GM23338 (cell line): ENCODE data around the gene DNASE2. TPM values are rescaled to one million over a fixed set of nuclear protein-coding genes. Genes with fewer than 3 reads are reported as not detected.

Source experiments
- ATAC-seq: fragments of 200-7000 bp; cut with Tn5 transposase; 3 replicates; pipeline ENCODE4 v1.9.1; 2020
- DNase-seq: peaks from one replicate; pipeline ENCODE4 v3.0.0-alpha.2; 2015; ENCODE audit warnings: low spot score
- H2AFZ ChIP-seq: fragments of 200-600 bp; sonication (generic); 2 replicates; pipeline ENCODE4 v1.8.0; 2016; ENCODE audit warnings: antibody characterized with exemption, mild to moderate bottlenecking, moderate library complexity
- H3F3A ChIP-seq: fragments of 200-600 bp; sonication (generic); replicated peaks from 2 replicates; pipeline ENCODE4 v1.8.0; 2017; ENCODE audit warnings: antibody characterized with exemption, mixed run types, low read depth
- H3K27ac ChIP-seq: fragments of 200-600 bp; sonication (generic); 2 replicates; pipeline ENCODE4 v1.6.1; 2016; ENCODE audit warnings: low read depth
- H3K27me3 ChIP-seq: fragments of 200-600 bp; sonication (generic); 2 replicates; pipeline ENCODE4 v1.8.0; 2016; ENCODE audit warnings: mild to moderate bottlenecking, mixed run types, moderate library complexity; ENCODE audit not compliant: insufficient read depth
- H3K36me3 ChIP-seq: fragments of 200-600 bp; sonication (generic); 2 replicates; pipeline ENCODE4 v1.8.0; 2016; ENCODE audit warnings: mild to moderate bottlenecking; ENCODE audit not compliant: insufficient read depth
- H3K4me1 ChIP-seq: fragments of 200-600 bp; sonication (generic); 2 replicates; pipeline ENCODE4 v1.8.0; 2016; ENCODE audit warnings: mild to moderate bottlenecking, moderate library complexity; ENCODE audit not compliant: insufficient read depth
- H3K4me2 ChIP-seq: fragments of 200-600 bp; sonication (generic); 2 replicates; pipeline ENCODE4 v1.7.1; 2017; ENCODE audit warnings: mixed run types
- H3K4me3 ChIP-seq: fragments of 200-600 bp; sonication (generic); 2 replicates; pipeline ENCODE4 v1.6.1; 2016; ENCODE audit warnings: mixed run types
- H3K79me2 ChIP-seq: fragments of 200-600 bp; sonication (generic); replicated peaks from 2 replicates; pipeline ENCODE4 v1.8.0; 2017; ENCODE audit warnings: mild to moderate bottlenecking; ENCODE audit not compliant: insufficient read depth
- H3K9me2 ChIP-seq: fragments of 200-600 bp; sonication (generic); 2 replicates; pipeline ENCODE4 v1.8.0; 2017; ENCODE audit not compliant: insufficient read depth
- H4K20me1 ChIP-seq: fragments of 200-600 bp; sonication (generic); replicated peaks from 2 replicates; pipeline ENCODE4 v1.8.0; 2017; ENCODE audit warnings: mild to moderate bottlenecking; ENCODE audit not compliant: insufficient read depth
- H3K27ac Mint-ChIP-seq: 2 replicates; pipeline ENCODE4 v1.8.0; 2020; ENCODE audit warnings: inconsistent platforms, mild to moderate bottlenecking, moderate library complexity, mixed read lengths
- H3K27me3 Mint-ChIP-seq: 3 replicates; pipeline ENCODE4 v1.8.0; 2022; ENCODE audit warnings: low read depth, mild to moderate bottlenecking, moderate library complexity, mixed read lengths, inconsistent platforms; ENCODE audit not compliant: insufficient read depth, poor library complexity
- H3K36me3 Mint-ChIP-seq: 3 replicates; pipeline ENCODE4 v1.8.0; 2021; ENCODE audit warnings: low read depth, mild to moderate bottlenecking, inconsistent platforms, moderate library complexity, mixed read lengths
- H3K4me1 Mint-ChIP-seq: 3 replicates; pipeline ENCODE4 v1.8.0; 2020; ENCODE audit warnings: mild to moderate bottlenecking, inconsistent platforms, mixed read lengths
- H3K4me3 Mint-ChIP-seq: 3 replicates; pipeline ENCODE4 v1.8.0; 2021; ENCODE audit warnings: moderate library complexity, mild to moderate bottlenecking, inconsistent platforms, mixed read lengths
- H3K9me3 Mint-ChIP-seq: 3 replicates; pipeline ENCODE4 v1.8.0; 2020; ENCODE audit warnings: moderate library complexity, mild to moderate bottlenecking, inconsistent platforms, mixed read lengths
- CREB1 ChIP-seq: fragments of 250-450 bp; sonication (Bioruptor Pico); IDR thresholded peaks from 2 replicates; pipeline ENCODE4 v1.5.0; 2020; ENCODE audit warnings: low read depth, mild to moderate bottlenecking, moderate library complexity
- CTCF ChIP-seq, 2 experiments: fragments of 200-600 bp in 1 of 2; sonication (generic) in 1 of 2; conservative IDR thresholded peaks; 2 replicates each; pipeline versions ENCODE4 v1.5.1 to v1.6.1; 2016 to 2017; ENCODE audit warnings: antibody characterized with exemption in 2 of 2, low read depth in 2 of 2, mild to moderate bottlenecking in 2 of 2, moderate library complexity in 1 of 2
- ETS1 ChIP-seq: IDR thresholded peaks from 2 replicates; pipeline ENCODE4 v1.6.1; 2016; ENCODE audit warnings: antibody characterized with exemption
- EZH2 ChIP-seq: fragments of 200-600 bp; sonication (generic); IDR thresholded peaks from one replicate; pipeline ENCODE4 v1.8.0; 2017; ENCODE audit warnings: antibody characterized with exemption, mild to moderate bottlenecking, low read depth; ENCODE audit not compliant: unreplicated experiment
- EZH2phosphoT487 ChIP-seq: fragments of 200-600 bp; sonication (generic); IDR thresholded peaks from one replicate; pipeline ENCODE4 v1.8.1; 2018; ENCODE audit warnings: antibody characterized with exemption; ENCODE audit not compliant: unreplicated experiment
- JUNB ChIP-seq: IDR thresholded peaks from one replicate; pipeline ENCODE4 v1.6.1; 2016; ENCODE audit warnings: antibody characterized with exemption; ENCODE audit not compliant: unreplicated experiment
- NANOG ChIP-seq: IDR thresholded peaks from 2 replicates; pipeline ENCODE4 v1.6.1; 2016; ENCODE audit warnings: antibody characterized with exemption, borderline replicate concordance
- POLR2AphosphoS5 ChIP-seq: IDR thresholded peaks from 2 replicates; pipeline ENCODE4 v1.6.1; 2016; ENCODE audit warnings: antibody characterized with exemption, low read depth
- REST ChIP-seq: IDR thresholded peaks from one replicate; pipeline ENCODE4 v1.6.1; 2018; ENCODE audit warnings: antibody characterized with exemption; ENCODE audit not compliant: unreplicated experiment
- STAT1 ChIP-seq: IDR thresholded peaks from one replicate; pipeline ENCODE4 v1.6.1; 2016; ENCODE audit warnings: antibody characterized with exemption; ENCODE audit not compliant: unreplicated experiment
- ZNF114 ChIP-seq: fragments of 250-450 bp; sonication (Bioruptor Pico); IDR thresholded peaks from 2 replicates; pipeline ENCODE4 v1.5.0; 2020; ENCODE audit warnings: mild to moderate bottlenecking, moderate library complexity
- ZNF331 ChIP-seq: fragments of 250-450 bp; sonication (Bioruptor Pico); IDR thresholded peaks from 2 replicates; pipeline ENCODE4 v1.5.0; 2020; ENCODE audit warnings: low read depth, mild to moderate bottlenecking, moderate library complexity
- ZNF462 ChIP-seq: fragments of 250-450 bp; sonication (Bioruptor Pico); IDR thresholded peaks from 2 replicates; pipeline ENCODE4 v1.5.0; 2020; ENCODE audit warnings: mild to moderate bottlenecking, moderate library complexity
- polyA plus RNA-seq: library from polyadenylated mRNA; unstranded; fragments of >200 nt; fragmentation: Nextera tagmentation; extraction: Ambion mirVana; gene quantifications from 2 replicates; pipeline ENCODE4 v1.2.1, GENCODE V29; 2016
- total RNA-seq: library from RNA; depleted of rRNA; stranded (reverse); fragments of >200 nt; shearing (Covaris generic); gene quantifications from 2 replicates; pipeline ENCODE4 v1.2.3, GENCODE V29; 2014

DNASE2 gene
- total and polyA plus RNA-seq, 2 experiments from 2014 or later, result 17.4 to 35.0 TPM

GRCh38 chr19:12891553-12892021, 10.3 kb upstream of the DNASE2 start:
- peaks cover 9% of the 10 kb centered on the region for H3K27me3 ChIP-seq
- ATAC-seq, result peak; percentile 7; the same call in 2 of the 3 replicates
- peaks cover 7% of the 10 kb centered on the region for H4K20me1 ChIP-seq
- peaks cover 15% of the 10 kb centered on the region for H3K79me2 ChIP-seq
- Mint-ChIP-seq H3K36me3 (peaks cover 35% of the 10 kb centered on the region), H3K27me3 (peaks cover 26% of the 10 kb centered on the region), H3K27ac (peak overlapping the region; percentile 99), H3K9me3 (no peaks in the 10 kb centered on the region; the same call in 2 of the 3 replicates), H3K4me3 (peak overlapping the region; percentile 100), H3K4me1 (peaks cover 6% of the 10 kb centered on the region)
- peak overlapping the region; percentile 64 for H3K4me3 ChIP-seq
- no peaks in the 10 kb centered on the region for H3K9me2 ChIP-seq
- H3K27ac ChIP-seq, result no peak overlapping the region
- TF ChIP-seq JUNB, result no peak
- no peak for TF ChIP-seq EZH2phosphoT487
- TF ChIP-seq EZH2, result no peak
- no peak for TF ChIP-seq ETS1
- TF ChIP-seq CTCF (conservative IDR thresholded peaks at IDR 0.05; ENCODE audit: low read depth in 2 of 2), result no peak
- no peak for TF ChIP-seq STAT1
- no peak for TF ChIP-seq ZNF462
- TF ChIP-seq REST, result no peak
- no peak for TF ChIP-seq NANOG
- TF ChIP-seq CREB1, result no peak
- no peak for TF ChIP-seq ZNF331 (CRISPR knock-in tag)
- TF ChIP-seq POLR2AphosphoS5, result no peak
- TF ChIP-seq ZNF114 (CRISPR knock-in tag), result no peak
- H2AFZ ChIP-seq, result no peak overlapping the region
- DNase-seq, result peak; percentile 50
- H3K36me3 ChIP-seq, result peaks cover 10% of the 10 kb centered on the region
- H3K4me1 ChIP-seq, result peaks cover 6% of the 10 kb centered on the region; the same call in 1 of the 2 replicates
- peak overlapping the region; percentile 97 for H3K4me2 ChIP-seq
- H3F3A ChIP-seq, result peaks cover 9% of the 10 kb centered on the region
